Keratinocyte (primary cell): ENCODE data around the gene LOXL4. TPM values are rescaled to one million over a fixed set of nuclear protein-coding genes. Genes with fewer than 3 reads are reported as not detected.

ENCODE experiments used
- DNase-seq: peaks from one replicate; pipeline ENCODE4 v3.0.0-alpha.2; 2011; ENCODE audit warnings: low read depth, missing footprints, low spot score
- FAIRE-seq: peaks from 2 replicates; lab custom pipeline; 2011; peaks lifted over from hg19 to GRCh38; lab: Jason Lieb, UNC
- H2AFZ ChIP-seq: 2 replicates; pipeline ENCODE4 v1.6.0; 2012; ENCODE audit warnings: low read length, control low read depth, inconsistent platforms; ENCODE audit not compliant: control insufficient read depth
- H3K27ac ChIP-seq: 2 replicates; pipeline ENCODE4 v1.5.1; 2011; ENCODE audit warnings: low read length; ENCODE audit not compliant: control insufficient read depth, insufficient read depth
- H3K27me3 ChIP-seq: 3 replicates; pipeline ENCODE4 v1.6.0; 2011; ENCODE audit warnings: low read length; ENCODE audit not compliant: control insufficient read depth, insufficient read depth; ENCODE audit errors: extremely low read depth
- H3K36me3 ChIP-seq, 2 experiments: 2 replicates in 1 of 2; 3 replicates in 1 of 2; pipeline ENCODE4 v1.5.1; 2011; ENCODE audit warnings: low read length in 2 of 2, mild to moderate bottlenecking in 1 of 2; ENCODE audit not compliant: control insufficient read depth in 2 of 2, insufficient read depth in 2 of 2; ENCODE audit errors: extremely low read depth in 1 of 2
- H3K4me1 ChIP-seq: 3 replicates; pipeline ENCODE4 v1.5.1; 2011; ENCODE audit warnings: low read length; ENCODE audit not compliant: control insufficient read depth, insufficient read depth; ENCODE audit errors: extremely low read depth
- H3K4me2 ChIP-seq: 3 replicates; pipeline ENCODE4 v1.6.0; 2011; ENCODE audit warnings: low read depth, low read length; ENCODE audit not compliant: control insufficient read depth, insufficient read depth; ENCODE audit errors: extremely low read depth
- H3K4me3 ChIP-seq, 3 experiments: fragments of 200-600 bp in 1 of 3; sonication (generic) in 1 of 3; 2 replicates in 2 of 3; 3 replicates in 1 of 3; pipeline ENCODE4 v1.5.1; 2011 to 2016; ENCODE audit warnings: low read length in 3 of 3, mild to moderate bottlenecking in 3 of 3, control low read depth in 2 of 3, inconsistent platforms in 1 of 3, low read depth in 1 of 3, mixed read lengths in 1 of 3, mixed run types in 1 of 3, moderate library complexity in 1 of 3; ENCODE audit not compliant: control insufficient read depth in 2 of 3, insufficient read depth in 2 of 3; ENCODE audit errors: extremely low read depth in 1 of 3
- H3K79me2 ChIP-seq: 2 replicates; pipeline ENCODE4 v1.6.0; 2012; ENCODE audit warnings: low read length; ENCODE audit not compliant: control insufficient read depth, insufficient read depth
- H3K9ac ChIP-seq: 3 replicates; pipeline ENCODE4 v1.6.0; 2011; ENCODE audit warnings: low read length; ENCODE audit not compliant: control insufficient read depth, insufficient read depth; ENCODE audit errors: extremely low read depth
- H3K9me1 ChIP-seq: 3 replicates; pipeline ENCODE4 v1.6.0; 2011; ENCODE audit warnings: low read length; ENCODE audit not compliant: control insufficient read depth, insufficient read depth; ENCODE audit errors: extremely low read depth
- H3K9me3 ChIP-seq: 2 replicates; pipeline ENCODE4 v1.5.1; 2012; ENCODE audit warnings: low read depth, low read length; ENCODE audit not compliant: control insufficient read depth
- H4K20me1 ChIP-seq: 3 replicates; pipeline ENCODE4 v1.6.0; 2011; ENCODE audit warnings: low read length; ENCODE audit not compliant: control insufficient read depth, insufficient read depth; ENCODE audit errors: extremely low read depth
- CTCF ChIP-seq, 3 experiments: IDR thresholded peaks in 1 of 3; conservative IDR thresholded peaks in 1 of 3; optimal IDR thresholded peaks in 1 of 3; 2 replicates in 2 of 3; 3 replicates in 1 of 3; pipeline versions ENCODE3 to v1.5.1; 2011; ENCODE audit warnings: low read length in 3 of 3, mild to moderate bottlenecking in 3 of 3, moderate library complexity in 2 of 3, control low read depth in 1 of 3, inconsistent platforms in 1 of 3; ENCODE audit not compliant: insufficient read depth in 2 of 3; ENCODE audit errors: extremely low read depth in 1 of 3
- EZH2 ChIP-seq: IDR thresholded peaks from one replicate; pipeline ENCODE4 v1.6.1; 2012; ENCODE audit warnings: inconsistent platforms, mild to moderate bottlenecking, low read length, moderate library complexity
- dilution Hi-C: fragments of 300-500 bp; cut with MboI; formaldehyde crosslinking; loops from one replicate; pipeline ENCODE4 v1.7.0; 2020; ENCODE audit warnings: low sequenced_read_pairs; ENCODE audit not compliant: extremely low pct_ligation_motif_present
- polyA plus RNA-seq, 5 experiments: library from polyadenylated mRNA; depleted of rRNA in 3 of 5; stranded (reverse) in 3 of 5; stranded (forward) in 1 of 5; unstranded in 1 of 5; fragments of >200 nt; gene quantifications; 1 replicate in 1 of 5; 2 replicates in 3 of 5; 3 replicates in 1 of 5; pipeline versions ENCODE4 v1.2.1 to v1.2.3, GENCODE V29; 2011 to 2012; ENCODE audit warnings: missing spikeins in 2 of 5, low read depth in 1 of 5, low replicate concordance in 1 of 5

Gene LOXL4
- polyA plus RNA-seq, 1 donor (not counting 4 experiments of a cell fraction or from before 2014, with no cell fraction given) = 0.01 TPM

- Histone ChIP-seq H3K36me3 (no peaks in the 10 kb centered on the region), H3K79me2 (no peaks in the 10 kb centered on the region), H4K20me1 (no peaks in the 10 kb centered on the region), H3K27me3 (peaks cover 2% of the 10 kb centered on the region), H3K4me1 (peaks cover 22% of the 10 kb centered on the region), H3K4me3 (no peak overlapping the region), H3K9ac (no peak overlapping the region), H3K9me1 (no peaks in the 10 kb centered on the region), H3K4me2 (no peak overlapping the region), H3K27ac (no peak overlapping the region), H3K9me3 (no peaks in the 10 kb centered on the region), H2AFZ (no peak overlapping the region)
- TF ChIP-seq CTCF (optimal IDR thresholded peaks at IDR 0.05 in 1 of 3, IDR thresholded peaks at IDR 0.05 in 1 of 3, conservative IDR thresholded peaks at IDR 0.05 in 1 of 3; ENCODE audit: extremely low read depth in 1 of 3, insufficient read depth in 2 of 3, low read length in 3 of 3) = no peak
- dilution Hi-C loops = no loop called here
- DNase-seq (no peak), FAIRE-seq (no peak)
These were observed 45.6 kb upstream of the LOXL4 start for GRCh38 chr10:98313598-98313997.

- no peaks in the 10 kb centered on the region for H3K9me3 ChIP-seq
- H4K20me1 ChIP-seq = no peaks in the 10 kb centered on the region
- H3K4me2 ChIP-seq = no peak overlapping the region
- peaks cover 30% of the 10 kb centered on the region for H3K4me1 ChIP-seq
- H3K27ac ChIP-seq = no peak overlapping the region
- FAIRE-seq = no peak
- no peak overlapping the region for H3K9ac ChIP-seq
- no peaks in the 10 kb centered on the region for H3K9me1 ChIP-seq
- no peak for DNase-seq
- dilution Hi-C loops = no loop called here
- H3K79me2 ChIP-seq = no peaks in the 10 kb centered on the region
- no peaks in the 10 kb centered on the region for H3K36me3 ChIP-seq
- H2AFZ ChIP-seq = no peak overlapping the region
- no peak overlapping the region for H3K4me3 ChIP-seq
- TF ChIP-seq CTCF (optimal IDR thresholded peaks at IDR 0.05 in 1 of 3, IDR thresholded peaks at IDR 0.05 in 1 of 3, conservative IDR thresholded peaks at IDR 0.05 in 1 of 3; ENCODE audit: extremely low read depth in 1 of 3, insufficient read depth in 2 of 3, low read length in 3 of 3) (no peak), EZH2 (no peak)
- H3K27me3 ChIP-seq = peaks cover 2% of the 10 kb centered on the region
These were observed 44.8 kb upstream of the LOXL4 start for GRCh38 chr10:98312822-98313221.
